Fibroblast of villous mesenchyme (primary cell): ENCODE data around the gene IL9R. TPM values are rescaled to one million over a fixed set of nuclear protein-coding genes. Genes with fewer than 3 reads are reported as not detected.
"Not testable (repeated sequence)": the region's sequence is repeated elsewhere in the genome, so short reads cannot be mapped to it uniquely, and the experiment has no call there.

Experiments used
- DNase-seq: peaks from one replicate; pipeline ENCODE4 v3.0.0-alpha.2; 2010; ENCODE audit warnings: low read depth
- H3K4me3 ChIP-seq: 2 replicates; pipeline ENCODE4 v1.5.1; 2011; ENCODE audit warnings: low read depth, mild to moderate bottlenecking, low read length
- total RNA-seq: library from RNA; depleted of rRNA; stranded (reverse); fragments of >200 nt; gene quantifications from 2 replicates; pipeline ENCODE4 v1.2.3, GENCODE V29; 2012
- TF ChIP-seq, protein P1 (sequence below): IDR thresholded peaks from 2 replicates; pipeline ENCODE4 v1.5.1; 2012; ENCODE audit warnings: low read depth, mild to moderate bottlenecking, low read length; ENCODE audit not compliant: insufficient read depth

IL9R gene
- total RNA-seq, 1 donor, result not detected

DNA sequence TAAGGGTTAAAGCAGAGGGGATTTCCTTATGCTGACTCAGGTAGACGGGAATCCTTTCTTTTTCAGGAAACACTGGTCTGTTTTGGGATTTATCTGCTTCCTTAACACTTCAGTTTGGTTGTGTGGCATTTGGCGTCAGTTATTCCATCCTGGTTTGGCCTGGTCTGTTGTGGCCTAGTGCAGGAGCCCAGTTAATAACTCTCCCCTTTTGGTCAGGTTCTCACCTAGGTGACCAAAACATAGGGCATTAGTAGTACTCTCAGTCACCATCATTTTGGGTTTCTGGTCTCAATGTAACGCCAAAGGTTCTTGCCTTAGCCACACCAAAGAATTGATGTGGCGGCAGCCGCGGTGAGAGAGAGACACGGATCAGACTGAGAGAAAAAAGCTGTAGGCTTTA is 39.7 kb upstream of the IL9R start:
- DNase-seq, result no peak
- H3K4me3 ChIP-seq, result no peak overlapping the region
- TF ChIP-seq, protein P1, sequence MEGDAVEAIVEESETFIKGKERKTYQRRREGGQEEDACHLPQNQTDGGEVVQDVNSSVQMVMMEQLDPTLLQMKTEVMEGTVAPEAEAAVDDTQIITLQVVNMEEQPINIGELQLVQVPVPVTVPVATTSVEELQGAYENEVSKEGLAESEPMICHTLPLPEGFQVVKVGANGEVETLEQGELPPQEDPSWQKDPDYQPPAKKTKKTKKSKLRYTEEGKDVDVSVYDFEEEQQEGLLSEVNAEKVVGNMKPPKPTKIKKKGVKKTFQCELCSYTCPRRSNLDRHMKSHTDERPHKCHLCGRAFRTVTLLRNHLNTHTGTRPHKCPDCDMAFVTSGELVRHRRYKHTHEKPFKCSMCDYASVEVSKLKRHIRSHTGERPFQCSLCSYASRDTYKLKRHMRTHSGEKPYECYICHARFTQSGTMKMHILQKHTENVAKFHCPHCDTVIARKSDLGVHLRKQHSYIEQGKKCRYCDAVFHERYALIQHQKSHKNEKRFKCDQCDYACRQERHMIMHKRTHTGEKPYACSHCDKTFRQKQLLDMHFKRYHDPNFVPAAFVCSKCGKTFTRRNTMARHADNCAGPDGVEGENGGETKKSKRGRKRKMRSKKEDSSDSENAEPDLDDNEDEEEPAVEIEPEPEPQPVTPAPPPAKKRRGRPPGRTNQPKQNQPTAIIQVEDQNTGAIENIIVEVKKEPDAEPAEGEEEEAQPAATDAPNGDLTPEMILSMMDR, result no peak

DNA sequence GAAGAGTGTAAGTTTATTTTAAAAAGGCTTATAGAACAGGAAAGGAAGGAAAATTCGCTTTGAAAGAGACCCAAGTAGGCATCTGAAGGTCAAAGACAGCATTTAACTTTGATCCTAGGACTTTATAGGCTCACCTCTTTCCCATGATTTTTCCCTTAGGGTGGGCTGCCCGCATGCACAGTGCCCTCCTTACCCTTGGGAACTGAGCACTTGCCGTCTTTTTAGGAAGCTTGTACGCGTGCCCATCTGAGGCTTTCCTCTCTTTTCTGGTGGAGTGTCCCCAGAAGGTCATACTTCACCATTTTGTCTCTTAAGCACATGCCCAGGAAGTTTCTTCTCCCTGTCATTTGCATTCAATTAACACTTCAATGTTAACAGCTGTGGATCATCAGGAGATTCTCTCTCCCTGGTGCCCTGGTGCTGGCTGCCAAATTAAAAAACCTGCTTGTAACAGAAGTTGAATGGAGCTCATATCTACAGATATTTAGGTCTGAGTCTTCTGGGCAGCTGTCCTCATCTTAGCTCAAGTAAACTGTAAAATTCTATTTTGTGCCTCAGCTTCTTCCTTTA is 38.4 kb upstream of the IL9R start:
- DNase-seq, result no peak
- TF ChIP-seq, protein P1, result no peak
- no peak overlapping the region for H3K4me3 ChIP-seq

DNA sequence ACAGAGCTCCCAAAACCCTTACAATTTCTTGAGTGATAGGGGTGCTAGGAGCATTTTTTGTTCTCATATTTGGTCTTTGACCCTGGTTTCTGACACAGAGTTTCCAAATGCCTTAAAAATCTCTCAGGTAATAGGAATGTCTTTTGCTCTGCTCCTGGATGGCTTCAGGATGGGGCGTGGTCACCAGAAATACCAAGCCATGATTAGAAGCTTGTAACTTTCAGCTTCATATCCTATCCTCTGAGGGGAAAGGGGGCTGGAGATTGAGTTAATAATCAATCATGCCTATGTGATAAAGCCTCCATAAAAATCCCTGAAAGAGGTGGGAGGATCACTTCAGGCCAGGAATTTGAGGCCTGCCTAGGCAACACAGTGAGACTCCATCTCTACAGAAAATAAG is 34.6 kb upstream of the IL9R start:
- no peak for DNase-seq
- no peak overlapping the region for H3K4me3 ChIP-seq
- TF ChIP-seq, protein P1, result no peak

- no peak overlapping the region for H3K4me3 ChIP-seq
- TF ChIP-seq, protein P1, result peak; percentile 39
- peak; percentile 19 for DNase-seq
These were observed 30.6 kb upstream of the IL9R start for GRCh38 chrX:155966876-155967275.

DNA sequence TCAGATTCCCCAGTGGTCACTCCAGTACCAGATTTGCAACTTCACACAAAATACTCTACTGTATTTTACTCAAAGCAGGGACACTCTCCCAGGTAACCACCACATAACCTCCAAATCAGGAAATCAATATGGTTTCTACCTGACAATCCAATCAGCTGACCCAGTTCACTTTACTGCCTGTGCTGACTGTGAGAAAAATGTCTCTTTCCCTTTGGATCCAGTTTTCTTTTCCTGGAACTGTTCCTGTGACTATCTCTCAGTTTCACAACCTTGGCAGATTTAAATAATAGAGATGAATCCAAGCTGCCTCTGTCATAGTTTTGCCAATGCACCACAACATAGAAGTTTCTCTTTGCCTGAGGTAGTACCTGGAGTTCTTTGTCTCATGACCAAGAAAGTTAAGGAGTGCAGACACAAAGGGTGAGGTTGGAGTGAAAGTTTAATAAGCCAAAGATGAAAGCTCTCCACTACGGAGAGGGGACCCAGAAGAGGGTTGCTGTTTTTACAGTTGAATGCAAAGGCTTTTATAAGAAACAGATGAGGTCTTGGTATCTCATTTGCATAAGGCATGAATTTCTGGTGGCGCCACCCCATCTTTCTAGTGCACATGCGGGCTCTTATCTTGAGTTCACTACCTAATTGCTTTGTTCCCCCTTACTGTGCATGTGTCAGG is 29.7 kb upstream of the IL9R start:
- DNase-seq, result no peak
- no peak overlapping the region for H3K4me3 ChIP-seq
- TF ChIP-seq, protein P1, result no peak

- no peak for DNase-seq
- no peak overlapping the region for H3K4me3 ChIP-seq
- TF ChIP-seq, protein P1, result no peak
These were observed 29.2 kb upstream of the IL9R start for GRCh38 chrX:155968326-155968661.

GRCh38 chrX:155968791-155969190 is 28.7 kb upstream of the IL9R start:
- TF ChIP-seq, protein P1, result no peak
- H3K4me3 ChIP-seq, result no peak overlapping the region
- DNase-seq, result no peak

GRCh38 chrX:155971658-155972057 is 25.8 kb upstream of the IL9R start:
- not testable (repeated sequence) for DNase-seq, H3K4me3 ChIP-seq

DNA sequence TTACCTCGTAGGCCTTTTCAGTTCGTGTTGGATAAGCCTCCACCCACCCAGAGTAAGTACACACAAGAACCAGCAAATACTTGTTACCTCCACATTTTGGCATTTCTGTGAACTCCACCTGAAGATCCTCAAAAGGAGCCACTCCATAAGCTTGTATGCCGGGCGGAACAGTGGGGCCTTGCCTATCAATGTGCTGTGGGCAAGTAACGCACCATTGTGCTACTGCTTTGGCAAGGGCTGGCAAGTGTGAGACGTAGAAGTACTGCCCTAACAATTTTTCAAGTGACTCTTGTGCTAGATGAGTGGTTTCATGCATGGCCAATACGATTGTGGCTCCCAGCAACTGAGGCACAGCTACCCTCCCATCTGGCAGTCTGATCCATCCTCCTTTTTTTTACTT is 25.3 kb upstream of the IL9R start:
- H3K4me3 ChIP-seq, result not testable (repeated sequence)

More for the DNA sequence above, 25.3 kb upstream of the IL9R start:
- DNase-seq, result not testable (repeated sequence)
